MM.1S (cell line): ENCODE measurements around the gene KCNN4.

Source experiments
- EZH2 ChIP-seq: fragments of 300-600 bp; sonication (generic); optimal IDR thresholded peaks from 2 replicates; pipeline ENCODE3; 2017; ENCODE audit warnings: low read depth, mild to moderate bottlenecking, antibody characterized with exemption, low read length, mixed read lengths
- EZH2phosphoT487 ChIP-seq: fragments of 300-600 bp; sonication (generic); IDR thresholded peaks from 2 replicates; pipeline ENCODE4 v1.6.1; 2018; ENCODE audit warnings: antibody characterized with exemption, low read length
- TF ChIP-seq, protein P1 (sequence below): fragments of 300-600 bp; sonication (generic); IDR thresholded peaks from 2 replicates; pipeline ENCODE4 v1.5.1; 2016; ENCODE audit warnings: antibody characterized with exemption, low read length, mixed read lengths

DNA sequence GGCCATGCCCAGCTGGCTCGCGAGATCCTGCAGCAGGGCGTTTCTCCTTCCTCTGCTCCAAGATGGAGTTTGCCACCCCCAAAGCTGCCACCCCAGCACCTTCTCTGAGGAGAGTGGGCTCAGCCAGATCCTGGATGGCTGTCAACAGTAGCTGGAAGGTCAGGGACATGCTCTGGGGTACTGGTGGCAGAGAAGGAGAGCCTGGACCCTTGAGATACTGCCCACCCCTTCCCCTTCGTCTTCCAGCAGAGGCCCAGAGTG is 53.2 kb downstream of the KCNN4 start:
- TF ChIP-seq EZH2 (no peak), EZH2phosphoT487 (no peak)
- TF ChIP-seq, protein P1, sequence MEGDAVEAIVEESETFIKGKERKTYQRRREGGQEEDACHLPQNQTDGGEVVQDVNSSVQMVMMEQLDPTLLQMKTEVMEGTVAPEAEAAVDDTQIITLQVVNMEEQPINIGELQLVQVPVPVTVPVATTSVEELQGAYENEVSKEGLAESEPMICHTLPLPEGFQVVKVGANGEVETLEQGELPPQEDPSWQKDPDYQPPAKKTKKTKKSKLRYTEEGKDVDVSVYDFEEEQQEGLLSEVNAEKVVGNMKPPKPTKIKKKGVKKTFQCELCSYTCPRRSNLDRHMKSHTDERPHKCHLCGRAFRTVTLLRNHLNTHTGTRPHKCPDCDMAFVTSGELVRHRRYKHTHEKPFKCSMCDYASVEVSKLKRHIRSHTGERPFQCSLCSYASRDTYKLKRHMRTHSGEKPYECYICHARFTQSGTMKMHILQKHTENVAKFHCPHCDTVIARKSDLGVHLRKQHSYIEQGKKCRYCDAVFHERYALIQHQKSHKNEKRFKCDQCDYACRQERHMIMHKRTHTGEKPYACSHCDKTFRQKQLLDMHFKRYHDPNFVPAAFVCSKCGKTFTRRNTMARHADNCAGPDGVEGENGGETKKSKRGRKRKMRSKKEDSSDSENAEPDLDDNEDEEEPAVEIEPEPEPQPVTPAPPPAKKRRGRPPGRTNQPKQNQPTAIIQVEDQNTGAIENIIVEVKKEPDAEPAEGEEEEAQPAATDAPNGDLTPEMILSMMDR, result no peak
